Ovary (tissue), 3 donors: Measurements from ENCODE around the gene AIFM1.

Experiments used
- POLR2A ChIP-seq: fragments of 450-650 bp; IDR thresholded peaks from one replicate; pipeline ENCODE4 v1.6.1; 2017; ENCODE audit warnings: antibody characterized with exemption, mild to moderate bottlenecking, moderate library complexity
- TF ChIP-seq, protein P1 (sequence below), 3 donors: fragments of 450-650 bp in 2 of 3; fragments of 200-600 bp in 1 of 3; IDR thresholded peaks; one replicate each; pipeline versions ENCODE4 v1.5.1 to v1.8.0; 2016 to 2022; ENCODE audit warnings: antibody characterized with exemption in 3 of 3, mild to moderate bottlenecking in 1 of 3
- donor health status: DM: no; HTN: no; CAD: no.

DNA sequence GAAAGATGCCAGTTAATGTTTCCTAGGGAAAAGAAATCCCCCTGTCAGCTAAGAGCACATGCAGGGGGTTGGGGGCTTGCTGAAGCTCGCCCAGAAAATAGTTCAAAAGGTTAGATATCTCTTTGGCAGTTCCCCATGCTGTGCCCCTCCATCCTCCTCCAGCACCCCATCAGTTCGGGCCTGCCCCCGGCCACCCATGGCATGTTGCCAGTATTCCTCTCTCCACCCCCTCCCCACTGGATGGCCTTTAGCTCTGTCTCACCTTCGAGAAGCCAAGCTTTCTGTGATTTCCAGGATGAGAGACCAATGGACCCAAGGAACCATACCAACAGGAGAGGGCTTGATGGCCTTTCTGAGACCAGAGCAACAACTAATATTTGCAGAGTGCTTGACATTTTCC, 11.3 kb upstream of the AIFM1 start:
- TF ChIP-seq, protein P1, sequence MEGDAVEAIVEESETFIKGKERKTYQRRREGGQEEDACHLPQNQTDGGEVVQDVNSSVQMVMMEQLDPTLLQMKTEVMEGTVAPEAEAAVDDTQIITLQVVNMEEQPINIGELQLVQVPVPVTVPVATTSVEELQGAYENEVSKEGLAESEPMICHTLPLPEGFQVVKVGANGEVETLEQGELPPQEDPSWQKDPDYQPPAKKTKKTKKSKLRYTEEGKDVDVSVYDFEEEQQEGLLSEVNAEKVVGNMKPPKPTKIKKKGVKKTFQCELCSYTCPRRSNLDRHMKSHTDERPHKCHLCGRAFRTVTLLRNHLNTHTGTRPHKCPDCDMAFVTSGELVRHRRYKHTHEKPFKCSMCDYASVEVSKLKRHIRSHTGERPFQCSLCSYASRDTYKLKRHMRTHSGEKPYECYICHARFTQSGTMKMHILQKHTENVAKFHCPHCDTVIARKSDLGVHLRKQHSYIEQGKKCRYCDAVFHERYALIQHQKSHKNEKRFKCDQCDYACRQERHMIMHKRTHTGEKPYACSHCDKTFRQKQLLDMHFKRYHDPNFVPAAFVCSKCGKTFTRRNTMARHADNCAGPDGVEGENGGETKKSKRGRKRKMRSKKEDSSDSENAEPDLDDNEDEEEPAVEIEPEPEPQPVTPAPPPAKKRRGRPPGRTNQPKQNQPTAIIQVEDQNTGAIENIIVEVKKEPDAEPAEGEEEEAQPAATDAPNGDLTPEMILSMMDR (IDR thresholded peaks at IDR 0.05): no peak
- no peak for TF ChIP-seq POLR2A
